BLaER1 treated with 17β-estradiol and CSF1 and Interleukin-3, amounts not matched to agents 10 nM and 100 nM (cell line): Measurements from ENCODE around the gene IL4R.
"Not testable (repeated sequence)": the region's sequence is repeated elsewhere in the genome, so short reads cannot be mapped to it uniquely, and the experiment has no call there.

Source experiments
- H3K27ac ChIP-seq, 11 experiments: shearing (Covaris generic); formaldehyde crosslinking; 2 replicates each; pipeline ENCODE4 v1.8.1; 2022
- H3K27me3 ChIP-seq, 11 experiments: shearing (Covaris generic); formaldehyde crosslinking; 2 replicates each; pipeline ENCODE4 v1.8.1; 2022
- H3K36me3 ChIP-seq, 11 experiments: shearing (Covaris generic); formaldehyde crosslinking; 2 replicates each; pipeline ENCODE4 v1.8.1; 2022
- H3K4me1 ChIP-seq, 10 experiments: shearing (Covaris generic); formaldehyde crosslinking; 2 replicates each; pipeline ENCODE4 v1.8.1; 2022
- H3K4me2 ChIP-seq, 11 experiments: shearing (Covaris generic); formaldehyde crosslinking; 2 replicates each; pipeline ENCODE4 v1.8.1; 2022
- H3K4me3 ChIP-seq, 10 experiments: shearing (Covaris generic); formaldehyde crosslinking; 2 replicates each; pipeline ENCODE4 v1.8.1; 2022
- H3K9ac ChIP-seq, 11 experiments: shearing (Covaris generic); formaldehyde crosslinking; 2 replicates each; pipeline ENCODE4 v1.8.1; 2022
- H3K9me3 ChIP-seq, 11 experiments: shearing (Covaris generic); formaldehyde crosslinking; replicated peaks in 1 of 11; 2 replicates each; pipeline ENCODE4 v1.8.1; 2022
- H4K20me1 ChIP-seq, 11 experiments: shearing (Covaris generic); formaldehyde crosslinking; 2 replicates each; pipeline ENCODE4 v1.8.1; 2022
- Cebpa-rat ChIP-seq, 11 experiments: shearing (Covaris generic); IDR thresholded peaks; 2 replicates each; pipeline ENCODE4 v1.8.1; 2022

Gene IL4R

DNA sequence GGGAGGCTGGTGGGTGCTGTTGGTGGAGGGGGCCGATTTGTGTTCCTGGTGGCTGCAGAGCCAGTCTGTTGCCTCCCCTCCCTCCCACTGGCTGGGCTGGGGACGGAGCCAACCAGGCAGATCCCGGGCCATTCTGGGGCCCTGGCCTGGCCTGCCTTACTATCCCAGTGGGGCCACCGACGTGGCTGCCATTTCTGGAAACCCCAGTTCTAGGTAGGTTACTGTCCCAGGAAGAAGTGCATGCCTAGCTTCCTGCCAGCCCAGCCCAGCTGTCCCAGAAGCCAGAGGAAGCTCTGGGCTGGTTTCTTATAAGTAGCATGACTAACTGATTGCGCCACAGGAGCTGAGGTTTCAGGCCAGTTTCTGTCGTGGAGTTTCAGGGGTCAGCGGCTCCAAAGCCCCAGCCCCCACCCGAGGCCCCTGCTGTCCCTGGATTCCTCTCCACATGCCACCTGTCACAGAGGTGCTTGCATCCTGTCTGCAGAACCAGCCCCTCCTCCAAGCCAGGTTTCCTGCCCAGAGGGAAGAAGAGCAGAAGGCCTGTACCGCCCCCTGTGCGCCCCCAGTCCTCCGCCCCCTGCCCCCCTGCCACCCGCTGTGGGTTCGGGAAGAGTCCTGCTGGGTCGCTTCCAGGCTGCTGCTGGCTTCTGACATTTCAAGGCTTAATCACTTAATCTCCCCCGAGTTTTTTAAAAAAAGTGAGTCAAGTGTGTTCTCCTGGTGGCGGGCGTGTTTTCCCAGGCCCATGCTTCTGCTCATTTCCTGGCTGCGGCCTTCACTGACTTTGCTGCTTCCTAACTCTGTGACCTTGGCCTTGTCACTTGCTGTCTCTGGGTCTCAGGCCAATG lies 13.2 kb downstream of the IL4R start:
- peak; percentile 63 to 93 (median 88); a peak in 21 of 22 replicates for TF ChIP-seq Cebpa-rat (IDR thresholded peaks at IDR 0.05)
- Histone ChIP-seq H3K9me3 (peaks cover 0 to 5% (median 0%) of the 10 kb centered on the region in 11 experiments; a peak in 1 of 22 replicates), H3K4me1 (peaks cover 46 to 100% (median 96%) of the 10 kb centered on the region in 10 experiments), H3K36me3 (peaks cover 0 to 58% (median 19%) of the 10 kb centered on the region in 11 experiments; a peak in 14 of 22 replicates), H3K4me3 (peak overlapping the region in 5 of 10 experiments; percentile 3 to 50 (median 11); a peak in 6 of 20 replicates), H3K4me2 (peak overlapping the region; percentile 57 to 97 (median 82)), H4K20me1 (no peaks in the 10 kb centered on the region; a peak in 1 of 22 replicates), H3K9ac (peak overlapping the region; percentile 64 to 81 (median 78)), H3K27ac (peak overlapping the region; percentile 78 to 97 (median 91)), H3K27me3 (no peaks in the 10 kb centered on the region)

DNA sequence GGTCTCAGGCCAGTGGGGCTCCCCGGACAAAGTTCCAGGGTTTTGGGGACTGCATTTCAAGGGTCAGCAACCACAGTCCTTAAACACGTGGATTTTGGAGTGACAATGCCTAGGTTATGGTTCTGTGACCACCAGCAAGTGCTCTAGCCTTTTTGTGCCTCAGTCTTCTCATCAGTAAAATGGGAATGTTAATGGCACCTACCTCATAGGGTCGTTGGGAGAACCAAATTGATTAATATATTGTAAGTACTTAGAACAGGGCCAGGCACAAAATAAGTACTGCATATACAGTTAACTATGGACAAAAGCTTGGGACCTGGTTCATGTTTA lies 13.8 kb downstream of the IL4R start:
- H3K27me3 ChIP-seq, result no peaks in the 10 kb centered on the region
- peaks cover 0 to 5% (median 0%) of the 10 kb centered on the region in 11 experiments; a peak in 1 of 22 replicates for H3K9me3 ChIP-seq
- H3K4me3 ChIP-seq, result peak overlapping the region in 2 of 10 experiments; percentile 10 to 50; a peak in 1 of 20 replicates
- H3K9ac ChIP-seq, result peak overlapping the region; percentile 64 to 81 (median 78)
- peak overlapping the region; percentile 78 to 97 (median 91) for H3K27ac ChIP-seq
- peak overlapping the region; percentile 57 to 97 (median 82) for H3K4me2 ChIP-seq
- H3K36me3 ChIP-seq, result peaks cover 0 to 61% (median 24%) of the 10 kb centered on the region in 11 experiments; a peak in 14 of 22 replicates
- no peaks in the 10 kb centered on the region; a peak in 1 of 22 replicates for H4K20me1 ChIP-seq
- TF ChIP-seq Cebpa-rat (IDR thresholded peaks at IDR 0.05), result no peak
- peaks cover 51 to 100% (median 97%) of the 10 kb centered on the region in 10 experiments for H3K4me1 ChIP-seq

DNA sequence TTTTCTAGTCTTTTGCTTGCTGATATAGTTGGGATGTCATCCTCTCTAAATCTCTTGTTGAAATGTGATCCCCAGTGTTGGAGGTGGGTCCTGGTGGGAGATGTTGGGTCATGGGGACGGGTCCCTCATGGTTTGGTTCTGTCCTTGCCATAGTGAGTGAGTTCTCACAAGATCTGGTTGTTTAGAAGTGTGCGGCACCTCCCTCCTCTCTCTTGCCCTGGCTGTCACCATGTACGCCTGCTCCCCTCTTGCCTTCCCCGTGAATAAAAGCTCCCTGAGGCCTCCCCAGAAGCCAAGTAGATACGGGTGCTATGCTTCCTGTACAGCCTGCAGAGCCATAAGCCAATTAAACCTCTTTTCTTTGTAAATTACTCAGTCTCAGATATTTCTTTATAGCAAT lies 15.2 kb downstream of the IL4R start:
- no peak overlapping the region for H3K4me3 ChIP-seq
- H4K20me1 ChIP-seq, result peaks cover 0 to 6% (median 0%) of the 10 kb centered on the region in 11 experiments; a peak in 4 of 22 replicates
- H3K27me3 ChIP-seq, result no peaks in the 10 kb centered on the region
- no peak for TF ChIP-seq Cebpa-rat (IDR thresholded peaks at IDR 0.05)
- peak overlapping the region; percentile 17 to 97 (median 91); a peak in 21 of 22 replicates for H3K27ac ChIP-seq
- peaks cover 51 to 93% (median 85%) of the 10 kb centered on the region in 10 experiments for H3K4me1 ChIP-seq
- H3K9ac ChIP-seq, result peak overlapping the region in 3 of 11 experiments; percentile 28 to 49 (median 45); a peak in 5 of 22 replicates
- H3K4me2 ChIP-seq, result peak overlapping the region in 8 of 11 experiments; percentile 16 to 97 (median 90); a peak in 14 of 22 replicates
- H3K9me3 ChIP-seq, result peaks cover 0 to 5% (median 0%) of the 10 kb centered on the region in 11 experiments; a peak in 1 of 22 replicates
- H3K36me3 ChIP-seq, result peaks cover 4 to 60% (median 33%) of the 10 kb centered on the region in 11 experiments; a peak in 18 of 22 replicates

DNA sequence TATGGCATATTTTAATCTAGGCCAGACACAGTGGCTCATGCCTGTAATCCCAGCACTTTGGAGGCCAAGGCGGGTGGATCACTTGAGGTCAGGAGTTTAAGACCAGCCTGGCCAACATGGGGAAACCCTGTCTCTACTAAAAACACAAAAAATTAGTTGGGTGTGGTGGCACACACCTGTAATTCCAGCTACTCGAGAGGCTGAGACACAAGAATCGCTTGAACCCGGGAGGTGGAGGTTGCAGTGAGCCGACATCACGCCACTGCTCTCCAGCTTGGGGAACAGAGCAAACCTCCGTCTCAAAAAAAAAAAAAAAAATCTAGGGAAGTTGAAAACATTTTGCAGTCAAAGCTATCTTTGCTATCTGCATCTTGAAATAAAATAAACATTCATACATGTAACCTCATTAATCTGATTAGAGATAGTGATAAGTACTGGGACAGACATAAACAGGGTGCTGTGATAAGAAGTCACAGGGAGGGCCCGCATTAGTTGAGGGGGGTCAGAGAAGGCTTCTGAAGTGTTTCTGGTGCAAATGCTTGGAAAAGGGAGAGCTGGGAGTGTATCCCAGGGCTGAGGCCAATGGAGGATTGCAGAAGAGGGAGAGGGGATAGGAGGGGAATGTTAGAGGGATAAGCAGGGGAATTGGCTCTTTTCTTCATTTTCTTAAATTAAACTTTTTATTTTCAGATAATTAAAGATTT lies 15.8 kb downstream of the IL4R start:
- H4K20me1 ChIP-seq, result peaks cover 0 to 11% (median 0%) of the 10 kb centered on the region in 11 experiments; a peak in 6 of 22 replicates
- H3K9ac ChIP-seq, result peak overlapping the region in 6 of 11 experiments; percentile 7 to 49 (median 26); a peak in 8 of 22 replicates

DNA sequence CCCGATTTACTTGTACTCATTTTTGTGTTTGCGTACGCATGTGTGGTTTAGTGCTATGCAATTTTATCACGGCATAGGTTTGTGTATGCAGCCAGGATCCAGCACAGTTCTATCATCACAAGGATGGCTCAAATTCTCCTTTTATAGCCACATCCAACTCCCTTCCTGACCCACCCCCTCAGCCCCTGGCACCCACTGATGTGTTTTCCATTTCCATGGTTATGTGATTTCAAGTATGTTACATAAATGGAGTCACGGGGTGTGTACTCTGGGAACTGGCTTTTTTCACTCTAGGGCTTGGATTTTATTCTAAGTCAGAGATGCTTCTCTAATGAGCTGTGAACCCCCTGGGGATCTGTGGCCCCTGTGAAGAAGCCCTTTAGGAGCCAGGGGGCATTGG lies 16.8 kb downstream of the IL4R start:
- Histone ChIP-seq H3K9ac (peak overlapping the region in 9 of 11 experiments; percentile 7 to 51 (median 28); a peak in 10 of 22 replicates), H4K20me1 (peaks cover 0 to 21% (median 0%) of the 10 kb centered on the region in 11 experiments; a peak in 6 of 22 replicates), H3K36me3 (peaks cover 10 to 63% (median 46%) of the 10 kb centered on the region in 11 experiments; a peak in 19 of 22 replicates), H3K9me3 (peaks cover 0 to 5% (median 0%) of the 10 kb centered on the region in 11 experiments; a peak in 1 of 22 replicates), H3K4me1 (peaks cover 51 to 77% (median 69%) of the 10 kb centered on the region in 10 experiments), H3K4me2 (peak overlapping the region; percentile 46 to 97 (median 76)), H3K4me3 (no peak overlapping the region), H3K27ac (peak overlapping the region; percentile 5 to 97 (median 91); a peak in 17 of 22 replicates), H3K27me3 (no peaks in the 10 kb centered on the region)
- no peak for TF ChIP-seq Cebpa-rat (IDR thresholded peaks at IDR 0.05)

More for the DNA sequence above, 15.8 kb downstream of the IL4R start:
- not testable (repeated sequence) for H3K9me3 ChIP-seq, H3K27me3 ChIP-seq, H3K4me3 ChIP-seq
- H3K36me3 ChIP-seq, result peaks cover 9 to 60% (median 39%) of the 10 kb centered on the region in 11 experiments; a peak in 19 of 22 replicates
- peak overlapping the region; percentile 17 to 97 (median 91); a peak in 18 of 22 replicates for H3K27ac ChIP-seq
- H3K4me2 ChIP-seq, result peak overlapping the region in 10 of 11 experiments; percentile 46 to 97 (median 82); a peak in 18 of 22 replicates
- H3K4me1 ChIP-seq, result peaks cover 51 to 87% (median 80%) of the 10 kb centered on the region in 10 experiments

DNA sequence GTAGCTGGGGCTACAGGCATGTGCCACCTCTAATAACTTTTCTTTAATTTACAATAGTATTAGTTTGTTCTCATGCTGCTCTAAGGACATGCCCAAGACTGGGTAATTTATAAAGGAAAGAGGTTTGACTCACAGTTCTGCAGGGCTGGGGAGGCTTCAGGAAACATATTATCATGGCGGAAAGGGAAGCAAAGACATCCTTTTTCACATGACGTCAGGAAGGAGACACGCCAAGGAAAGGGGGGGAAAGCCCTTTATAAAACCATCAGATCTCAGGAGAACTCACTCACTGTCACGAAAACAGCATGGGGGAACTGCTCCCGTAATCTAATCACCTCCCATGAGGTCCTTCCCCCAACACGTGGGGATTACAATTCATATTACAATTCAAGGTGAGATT lies 18.3 kb downstream of the IL4R start:
- H3K27ac ChIP-seq, result peak overlapping the region; percentile 1 to 60 (median 27); a peak in 12 of 22 replicates
- H4K20me1 ChIP-seq, result peaks cover 0 to 36% (median 2%) of the 10 kb centered on the region in 11 experiments; a peak in 6 of 22 replicates
- no peak overlapping the region for H3K9ac ChIP-seq
- H3K4me3 ChIP-seq, result no peak overlapping the region
- TF ChIP-seq Cebpa-rat (IDR thresholded peaks at IDR 0.05), result no peak
- peaks cover 0 to 5% (median 0%) of the 10 kb centered on the region in 11 experiments; a peak in 1 of 22 replicates for H3K9me3 ChIP-seq
- peaks cover 37 to 61% (median 54%) of the 10 kb centered on the region in 10 experiments for H3K4me1 ChIP-seq
- H3K27me3 ChIP-seq, result no peaks in the 10 kb centered on the region
- H3K4me2 ChIP-seq, result peak overlapping the region; percentile 17 to 97 (median 76); a peak in 21 of 22 replicates
- H3K36me3 ChIP-seq, result peaks cover 10 to 71% (median 49%) of the 10 kb centered on the region in 11 experiments; a peak in 19 of 22 replicates

DNA sequence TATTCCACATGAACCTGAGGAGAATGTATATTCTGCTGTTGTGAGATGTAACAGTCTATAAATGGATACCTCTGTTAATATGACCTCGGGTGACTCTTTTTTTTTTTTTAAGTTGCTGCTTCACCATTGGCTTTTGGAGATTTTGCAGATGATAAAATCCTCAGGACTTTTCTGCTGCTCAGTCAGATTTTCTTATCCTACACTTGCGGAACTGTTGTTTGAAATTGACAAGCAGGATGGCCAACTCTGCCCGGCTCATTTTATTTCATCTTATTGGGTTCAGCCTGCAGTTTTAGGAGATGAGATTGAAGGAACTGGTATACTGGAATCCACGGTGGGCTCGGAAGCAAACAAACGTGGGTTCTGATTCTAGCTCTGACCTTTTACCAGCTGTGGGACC lies 19.3 kb downstream of the IL4R start:
- H3K9ac ChIP-seq, result no peak overlapping the region
- no peak overlapping the region for H3K4me2 ChIP-seq
- H3K36me3 ChIP-seq, result peaks cover 10 to 81% (median 58%) of the 10 kb centered on the region in 11 experiments; a peak in 19 of 22 replicates
- H3K27ac ChIP-seq, result no peak overlapping the region
- peaks cover 0 to 5% (median 0%) of the 10 kb centered on the region in 11 experiments; a peak in 1 of 22 replicates for H3K9me3 ChIP-seq
- peaks cover 0 to 46% (median 4%) of the 10 kb centered on the region in 11 experiments; a peak in 6 of 22 replicates for H4K20me1 ChIP-seq
- peaks cover 28 to 51% (median 44%) of the 10 kb centered on the region in 10 experiments for H3K4me1 ChIP-seq
- no peaks in the 10 kb centered on the region for H3K27me3 ChIP-seq
- no peak for TF ChIP-seq Cebpa-rat (IDR thresholded peaks at IDR 0.05)
- H3K4me3 ChIP-seq, result no peak overlapping the region

DNA sequence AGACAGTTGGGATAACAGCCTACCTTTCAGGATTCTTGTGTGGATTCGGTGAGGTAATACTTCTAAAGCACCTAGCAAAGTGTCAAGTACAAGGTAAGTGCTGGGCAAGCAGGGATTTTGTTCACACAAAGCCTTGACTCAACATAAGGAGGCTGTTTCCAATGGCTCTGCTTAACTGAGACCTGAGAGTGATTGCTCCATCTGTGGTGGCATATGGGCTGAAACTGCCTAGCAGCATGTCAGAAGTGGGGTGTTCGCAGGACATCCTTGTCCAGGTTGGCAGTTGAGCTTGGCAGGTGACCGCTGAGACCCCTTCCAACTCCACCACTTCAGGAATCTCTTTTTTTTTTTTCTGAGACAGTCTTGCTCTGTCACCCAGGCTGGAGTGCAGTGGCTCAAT lies 19.8 kb downstream of the IL4R start:
- Histone ChIP-seq H3K27ac (no peak overlapping the region), H3K27me3 (no peaks in the 10 kb centered on the region), H3K4me1 (peaks cover 28 to 46% (median 40%) of the 10 kb centered on the region in 10 experiments), H4K20me1 (peaks cover 0 to 51% (median 4%) of the 10 kb centered on the region in 11 experiments; a peak in 6 of 22 replicates), H3K4me2 (no peak overlapping the region), H3K9me3 (peaks cover 0 to 5% (median 0%) of the 10 kb centered on the region in 11 experiments; a peak in 1 of 22 replicates), H3K36me3 (peaks cover 10 to 86% (median 62%) of the 10 kb centered on the region in 11 experiments; a peak in 19 of 22 replicates), H3K4me3 (no peak overlapping the region), H3K9ac (no peak overlapping the region)
- no peak for TF ChIP-seq Cebpa-rat (IDR thresholded peaks at IDR 0.05)
